Endothelial cell of umbilical vein (primary cell): Measurements from ENCODE around the gene AHRR. TPM values are rescaled to one million over a fixed set of nuclear protein-coding genes. Genes with fewer than 3 reads are reported as not detected.

Experiments used
- BruUV-seq: library from RNA; stranded (reverse); fragments of 400-500 nt; replicated peaks from 2 replicates; lab custom pipeline; 2021; lab: Mats Ljungman, UMichigan
- CTCF ChIA-PET: fragments of 300-600, 350-600 bp; sonication (Branson Sonifier 250); formaldehyde crosslinking; loops from one replicate; lab custom pipeline; 2021; ENCODE audit warnings: antibody characterized with exemption, inconsistent platforms; lab: Charles Lee
- POLR2A ChIA-PET: fragments of 300-600, 350-600 bp; sonication (Branson Sonifier 250); formaldehyde crosslinking; loops from one replicate; lab custom pipeline; 2021; ENCODE audit warnings: antibody characterized with exemption, inconsistent platforms; lab: Charles Lee
- DNase-seq: peaks from one replicate; pipeline ENCODE4 v3.0.0-alpha.2; 2011; ENCODE audit warnings: low read depth, low spot score
- FAIRE-seq: peaks from 2 replicates; lab custom pipeline; 2011; peaks lifted over from hg19 to GRCh38; lab: Jason Lieb, UNC
- H2AFZ ChIP-seq: 2 replicates; pipeline ENCODE4 v1.6.0; 2012; ENCODE audit warnings: low read depth, low read length, control low read depth, inconsistent platforms
- H3K27ac ChIP-seq: 2 replicates; pipeline ENCODE4 v1.5.1; 2011; ENCODE audit warnings: low read depth, mild to moderate bottlenecking, control low read depth, low read length, moderate library complexity; ENCODE audit not compliant: insufficient read depth
- H3K27me3 ChIP-seq, 2 experiments: 2 replicates each; pipeline versions ENCODE4 v1.6.0 to v1.6.1; 2011; ENCODE audit warnings: low read length in 2 of 2, mixed read lengths in 1 of 2; ENCODE audit not compliant: control insufficient read depth in 2 of 2, insufficient read depth in 2 of 2
- H3K36me3 ChIP-seq, 2 experiments: 2 replicates in 1 of 2; 3 replicates in 1 of 2; pipeline ENCODE4 v1.5.1; 2011; ENCODE audit warnings: low read length in 2 of 2, mild to moderate bottlenecking in 1 of 2, moderate library complexity in 1 of 2; ENCODE audit not compliant: control insufficient read depth in 2 of 2, insufficient read depth in 2 of 2; ENCODE audit errors: extremely low read depth in 1 of 2
- H3K4me1 ChIP-seq: 3 replicates; pipeline ENCODE4 v1.5.1; 2011; ENCODE audit warnings: mild to moderate bottlenecking, low read length; ENCODE audit not compliant: control insufficient read depth, insufficient read depth; ENCODE audit errors: extremely low read depth
- H3K4me2 ChIP-seq: 2 replicates; pipeline ENCODE4 v1.6.1; 2011; ENCODE audit warnings: low read length, control low read depth, mixed read lengths; ENCODE audit not compliant: insufficient read depth
- H3K4me3 ChIP-seq, 3 experiments: fragments of 200-600 bp in 1 of 3; sonication (generic), shearing (Covaris generic) in 1 of 3; replicated peaks in 1 of 3; 2 replicates each; pipeline ENCODE4 v1.5.1; 2011 to 2016; ENCODE audit warnings: control low read depth in 3 of 3, low read length in 3 of 3, mild to moderate bottlenecking in 2 of 3, inconsistent platforms in 1 of 3, low read depth in 1 of 3, moderate library complexity in 1 of 3; ENCODE audit not compliant: insufficient read depth in 1 of 3
- H3K79me2 ChIP-seq: 2 replicates; pipeline ENCODE4 v1.6.0; 2012; ENCODE audit warnings: low read length, inconsistent platforms; ENCODE audit not compliant: control insufficient read depth, insufficient read depth
- H3K9ac ChIP-seq: replicated peaks from 2 replicates; pipeline ENCODE3; 2011; ENCODE audit warnings: low read length, control low read depth; ENCODE audit not compliant: insufficient read depth; ENCODE audit errors: extremely low read depth
- H3K9me1 ChIP-seq: replicated peaks from 3 replicates; pipeline ENCODE4 v1.6.0; 2011; ENCODE audit warnings: mild to moderate bottlenecking, low read length; ENCODE audit not compliant: control insufficient read depth, insufficient read depth; ENCODE audit errors: extremely low read depth
- H3K9me3 ChIP-seq: replicated peaks from 2 replicates; pipeline ENCODE4 v1.5.1; 2012; ENCODE audit warnings: low read length, inconsistent platforms; ENCODE audit not compliant: control insufficient read depth, insufficient read depth
- H4K20me1 ChIP-seq: replicated peaks from 2 replicates; pipeline ENCODE3; 2011; ENCODE audit warnings: mild to moderate bottlenecking, low read length; ENCODE audit not compliant: control insufficient read depth, insufficient read depth; ENCODE audit errors: extremely low read depth
- EZH2 ChIP-seq: IDR thresholded peaks from 2 replicates; pipeline ENCODE4 v1.6.1; 2012; ENCODE audit warnings: borderline replicate concordance, low read depth, mild to moderate bottlenecking, moderate library complexity, low read length, inconsistent platforms; ENCODE audit not compliant: severe bottlenecking
- FOS ChIP-seq: IDR thresholded peaks from 2 replicates; pipeline ENCODE4 v1.6.1; 2011; ENCODE audit warnings: mild to moderate bottlenecking, low read length, moderate library complexity, borderline replicate concordance; ENCODE audit not compliant: insufficient read depth
- GATA2 ChIP-seq: IDR thresholded peaks from 2 replicates; pipeline ENCODE4 v1.7.0; 2011; ENCODE audit warnings: low read depth, mild to moderate bottlenecking, moderate library complexity, mixed read lengths, low read length; ENCODE audit not compliant: insufficient read length, insufficient read depth
- JUN ChIP-seq: IDR thresholded peaks from 2 replicates; pipeline ENCODE4 v1.6.1; 2011; ENCODE audit warnings: borderline replicate concordance, low read depth; ENCODE audit not compliant: insufficient read length, insufficient read depth
- MYC ChIP-seq: IDR thresholded peaks from one replicate; pipeline ENCODE4 v1.6.1; 2011; ENCODE audit warnings: mild to moderate bottlenecking, low read depth, low read length
- POLR2A ChIP-seq: IDR thresholded peaks from 2 replicates; pipeline ENCODE4 v1.6.1; 2012; ENCODE audit warnings: low read depth, mild to moderate bottlenecking, control low read depth, low read length
- POLR2AphosphoS5 ChIP-seq: IDR thresholded peaks from 2 replicates; pipeline ENCODE4 v1.6.1; 2012; ENCODE audit warnings: low read depth, mild to moderate bottlenecking, control low read depth, low read length, moderate library complexity; ENCODE audit not compliant: insufficient read depth
- dilution Hi-C: fragments of 300-500 bp; cut with MboI; formaldehyde crosslinking; loops from one replicate; pipeline ENCODE4 v1.15.0; 2019; ENCODE audit warnings: low sequenced_read_pairs; ENCODE audit not compliant: extremely low pct_ligation_motif_present
- intact Hi-C: fragments of 100-400 bp; cut with micrococcal nuclease; formaldehyde crosslinking; loops from one replicate; pipeline ENCODE4 v1.10.0; 2022
- polyA plus RNA-seq, 4 experiments: library from polyadenylated mRNA; depleted of rRNA in 3 of 4; stranded (reverse) in 3 of 4; unstranded in 1 of 4; fragments of >200 nt; gene quantifications; 2 replicates each; pipeline versions ENCODE4 v1.2.1 to v1.2.3, GENCODE V29; 2011 to 2012; ENCODE audit warnings: missing spikeins in 1 of 4
- total RNA-seq: library from RNA; stranded (reverse); gene quantifications from 2 replicates; pipeline ENCODE4 v1.2.3, GENCODE V29; 2021
- TF ChIP-seq, protein P1 (sequence below): IDR thresholded peaks from 2 replicates; pipeline ENCODE4 v1.6.1; 2011; ENCODE audit not compliant: insufficient read depth, insufficient read length
- TF ChIP-seq, protein P2 (sequence below), 2 donors: IDR thresholded peaks; 1 replicate in 1 of 2; 2 replicates in 1 of 2; pipeline ENCODE4 v1.5.1; 2011; ENCODE audit warnings: low read length in 2 of 2, mild to moderate bottlenecking in 2 of 2, moderate library complexity in 2 of 2, control low read depth in 1 of 2, inconsistent platforms in 1 of 2, low read depth in 1 of 2; ENCODE audit not compliant: insufficient read depth in 1 of 2; ENCODE audit errors: extremely low read depth in 1 of 2

The AHRR gene
- total and polyA plus RNA-seq, 2 donors (not counting 3 experiments of a cell fraction or from before 2014, with no cell fraction given) = 3.1 to 7.3 TPM

- no peaks in the 10 kb centered on the region for H3K27me3 ChIP-seq
- TF ChIP-seq, protein P1, sequence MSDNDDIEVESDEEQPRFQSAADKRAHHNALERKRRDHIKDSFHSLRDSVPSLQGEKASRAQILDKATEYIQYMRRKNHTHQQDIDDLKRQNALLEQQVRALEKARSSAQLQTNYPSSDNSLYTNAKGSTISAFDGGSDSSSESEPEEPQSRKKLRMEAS = no peak
- TF ChIP-seq JUN (no peak), MYC (no peak), POLR2A (no peak), FOS (no peak)
- H2AFZ ChIP-seq = no peak overlapping the region
- no peaks in the 10 kb centered on the region for H3K36me3 ChIP-seq
- peaks cover 2% of the 10 kb centered on the region for H3K4me1 ChIP-seq
- H3K9me3 ChIP-seq = no peaks in the 10 kb centered on the region
- ChIA-PET POLR2A (no interaction called here), CTCF (interaction anchor here (0.9 to 3.2 kb wide), 5 partner anchors 9 to 249 kb away, joined by 3 to 19 read pairs (median 7); partner anchors contain the start of gene AHRR)
- intact Hi-C loops = no loop called here
- no peak for FAIRE-seq
- dilution Hi-C loops = no loop called here
- no peaks in the 10 kb centered on the region for H3K79me2 ChIP-seq
- no peaks in the 10 kb centered on the region for H4K20me1 ChIP-seq
- no peak for DNase-seq
- no TSS peak for BruUV-seq
- no peak overlapping the region for H3K9ac ChIP-seq
- H3K27ac ChIP-seq = no peak overlapping the region
- H3K9me1 ChIP-seq = no peaks in the 10 kb centered on the region
- no peak overlapping the region for H3K4me3 ChIP-seq
- H3K4me2 ChIP-seq = no peak overlapping the region
Measured at GRCh38 chr5:437281-437771, 115.8 kb downstream of the AHRR start.

DNA sequence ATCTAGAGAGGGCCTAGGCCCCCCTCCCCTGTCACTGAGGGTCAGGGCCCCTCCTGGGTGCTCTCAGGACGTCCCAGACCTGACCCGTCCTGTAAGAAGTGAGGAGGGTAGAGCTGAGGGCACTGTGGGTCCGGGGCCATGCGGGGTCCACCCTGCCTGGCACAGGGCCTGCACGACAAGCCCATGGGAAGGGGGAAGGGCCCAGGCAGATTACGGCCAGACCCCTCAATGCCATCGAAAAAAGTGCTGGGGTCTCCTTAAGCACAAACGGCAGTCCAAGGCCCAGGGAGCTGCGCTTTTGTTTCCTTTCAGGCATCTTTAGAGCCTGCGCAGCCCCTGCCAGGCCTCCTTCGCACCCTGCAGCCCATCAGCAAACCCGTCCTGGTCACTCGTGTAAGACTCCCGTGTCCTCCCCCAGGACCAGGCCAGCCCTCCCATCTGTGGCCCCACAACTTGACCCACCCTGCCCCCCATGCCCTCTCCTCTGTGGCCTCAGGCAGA, 117.0 kb downstream of the AHRR start:
- Histone ChIP-seq H3K4me1 (peaks cover 5% of the 10 kb centered on the region), H3K4me3 (no peak overlapping the region), H3K9me3 (no peaks in the 10 kb centered on the region), H3K9ac (no peak overlapping the region), H3K79me2 (peaks cover 4% of the 10 kb centered on the region), H3K27ac (no peak overlapping the region), H4K20me1 (no peaks in the 10 kb centered on the region), H3K36me3 (no peaks in the 10 kb centered on the region), H3K4me2 (no peak overlapping the region), H3K9me1 (no peaks in the 10 kb centered on the region), H2AFZ (no peak overlapping the region), H3K27me3 (no peaks in the 10 kb centered on the region)
- CTCF ChIA-PET = interaction anchor here (1.2 to 3.2 kb wide), 3 partner anchors 8 to 250 kb away, joined by 3 to 16 read pairs (median 4); no protein-coding TSS in a partner anchor
- POLR2A ChIA-PET = no interaction called here
- dilution Hi-C loops (no loop called here), intact Hi-C loops (no loop called here)
- FAIRE-seq (no peak), DNase-seq (no peak)
- TF ChIP-seq GATA2 (no peak), POLR2AphosphoS5 (no peak), JUN (no peak), EZH2 (no peak), POLR2A (no peak), MYC (no peak), FOS (no peak)
- TF ChIP-seq, protein P2, sequence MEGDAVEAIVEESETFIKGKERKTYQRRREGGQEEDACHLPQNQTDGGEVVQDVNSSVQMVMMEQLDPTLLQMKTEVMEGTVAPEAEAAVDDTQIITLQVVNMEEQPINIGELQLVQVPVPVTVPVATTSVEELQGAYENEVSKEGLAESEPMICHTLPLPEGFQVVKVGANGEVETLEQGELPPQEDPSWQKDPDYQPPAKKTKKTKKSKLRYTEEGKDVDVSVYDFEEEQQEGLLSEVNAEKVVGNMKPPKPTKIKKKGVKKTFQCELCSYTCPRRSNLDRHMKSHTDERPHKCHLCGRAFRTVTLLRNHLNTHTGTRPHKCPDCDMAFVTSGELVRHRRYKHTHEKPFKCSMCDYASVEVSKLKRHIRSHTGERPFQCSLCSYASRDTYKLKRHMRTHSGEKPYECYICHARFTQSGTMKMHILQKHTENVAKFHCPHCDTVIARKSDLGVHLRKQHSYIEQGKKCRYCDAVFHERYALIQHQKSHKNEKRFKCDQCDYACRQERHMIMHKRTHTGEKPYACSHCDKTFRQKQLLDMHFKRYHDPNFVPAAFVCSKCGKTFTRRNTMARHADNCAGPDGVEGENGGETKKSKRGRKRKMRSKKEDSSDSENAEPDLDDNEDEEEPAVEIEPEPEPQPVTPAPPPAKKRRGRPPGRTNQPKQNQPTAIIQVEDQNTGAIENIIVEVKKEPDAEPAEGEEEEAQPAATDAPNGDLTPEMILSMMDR (IDR thresholded peaks at IDR 0.05; ENCODE audit: extremely low read depth in 1 of 2, insufficient read depth in 1 of 2, low read depth in 1 of 2, low read length in 2 of 2) = no peak
- TF ChIP-seq, protein P1 = no peak
- BruUV-seq = no TSS peak
